ENCODE measurements around the gene CEACAM8.

DNA sequence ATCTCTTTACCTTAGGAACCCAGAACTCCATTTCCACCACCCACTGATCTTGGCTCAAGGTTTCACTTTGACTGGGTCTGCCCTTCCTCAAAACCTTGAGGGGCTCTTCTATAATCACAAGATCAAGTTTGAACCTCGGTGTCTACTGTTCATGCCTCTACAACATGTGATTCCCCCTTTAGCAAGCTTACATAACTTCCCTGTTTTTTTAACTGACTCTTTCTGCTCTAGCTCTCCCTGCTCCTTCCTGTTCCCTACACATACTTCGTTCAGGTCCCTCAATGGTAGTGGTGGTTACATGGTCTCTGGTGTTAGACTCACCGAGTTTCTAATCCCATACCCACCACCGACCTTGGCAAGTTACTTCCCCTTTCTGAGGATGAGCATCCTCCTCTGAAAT is 26.7 kb downstream of the CEACAM8 start:
- TF ChIP-seq, protein P1, sequence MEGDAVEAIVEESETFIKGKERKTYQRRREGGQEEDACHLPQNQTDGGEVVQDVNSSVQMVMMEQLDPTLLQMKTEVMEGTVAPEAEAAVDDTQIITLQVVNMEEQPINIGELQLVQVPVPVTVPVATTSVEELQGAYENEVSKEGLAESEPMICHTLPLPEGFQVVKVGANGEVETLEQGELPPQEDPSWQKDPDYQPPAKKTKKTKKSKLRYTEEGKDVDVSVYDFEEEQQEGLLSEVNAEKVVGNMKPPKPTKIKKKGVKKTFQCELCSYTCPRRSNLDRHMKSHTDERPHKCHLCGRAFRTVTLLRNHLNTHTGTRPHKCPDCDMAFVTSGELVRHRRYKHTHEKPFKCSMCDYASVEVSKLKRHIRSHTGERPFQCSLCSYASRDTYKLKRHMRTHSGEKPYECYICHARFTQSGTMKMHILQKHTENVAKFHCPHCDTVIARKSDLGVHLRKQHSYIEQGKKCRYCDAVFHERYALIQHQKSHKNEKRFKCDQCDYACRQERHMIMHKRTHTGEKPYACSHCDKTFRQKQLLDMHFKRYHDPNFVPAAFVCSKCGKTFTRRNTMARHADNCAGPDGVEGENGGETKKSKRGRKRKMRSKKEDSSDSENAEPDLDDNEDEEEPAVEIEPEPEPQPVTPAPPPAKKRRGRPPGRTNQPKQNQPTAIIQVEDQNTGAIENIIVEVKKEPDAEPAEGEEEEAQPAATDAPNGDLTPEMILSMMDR (IDR thresholded peaks at IDR 0.05; ENCODE audit: extremely low read depth in 1 of 2, insufficient read depth in 1 of 2, low read depth in 1 of 2, low read length in 2 of 2) = no peak
- TF ChIP-seq, protein P2, sequence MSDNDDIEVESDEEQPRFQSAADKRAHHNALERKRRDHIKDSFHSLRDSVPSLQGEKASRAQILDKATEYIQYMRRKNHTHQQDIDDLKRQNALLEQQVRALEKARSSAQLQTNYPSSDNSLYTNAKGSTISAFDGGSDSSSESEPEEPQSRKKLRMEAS (IDR thresholded peaks at IDR 0.05; ENCODE audit: insufficient read depth, insufficient read length) = no peak

Measured in endothelial cell of umbilical vein (primary cell).